Measurements from ENCODE around the gene MACROD1.

DNA sequence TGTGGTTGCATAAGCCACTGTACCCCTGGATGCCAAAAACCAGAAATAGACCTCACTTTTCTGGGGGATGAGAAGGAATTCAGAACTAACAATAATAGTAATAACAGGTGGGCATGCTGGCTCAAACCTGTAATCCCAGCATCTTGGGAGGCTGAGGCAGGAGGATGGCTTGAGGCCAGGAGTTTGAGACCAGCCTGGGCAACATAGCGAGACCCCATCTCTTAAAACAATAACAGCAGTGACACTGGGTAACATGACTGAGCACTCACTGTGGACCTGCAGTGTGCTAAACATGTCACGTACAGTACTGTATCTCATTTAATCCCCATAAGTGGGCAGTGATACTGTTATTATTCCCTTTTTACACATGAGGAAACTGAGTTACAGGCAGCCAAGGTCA, 120.2 kb downstream of the MACROD1 start:
- TF ChIP-seq CTCF (IDR thresholded peaks at IDR 0.05; ENCODE audit: insufficient read depth, low read length, poor library complexity, severe bottlenecking) = no peak
- TF ChIP-seq EZH2phosphoT487 (conservative IDR thresholded peaks at IDR 0.05; ENCODE audit: low read length) = no peak
